Germinal center (tissue), 1 donor: ENCODE data around the gene ARHGAP18.

Source experiments
- DNase-seq: peaks from one replicate; pipeline ENCODE4 v3.0.0; 2012; ENCODE audit warnings: mixed read lengths, low spot score

The ARHGAP18 gene

GRCh38 chr6:129709769-129710449 lies at the start of gene ARHGAP18:
Gene ARHGAP18, minus strand, starts transcription at chr6:129710177. Its CDS starts 41 bp downstream, at chr6:129710136.
- DNase-seq: peak; percentile 49

GRCh38 chr6:129755787-129756186 lies 45.8 kb upstream of the ARHGAP18 start:
- DNase-seq: no peak

- DNase-seq: no peak
Observed at GRCh38 chr6:129754750-129755149, 44.8 kb upstream of the ARHGAP18 start.

- no peak for DNase-seq
Observed at GRCh38 chr6:129753422-129753821, 43.4 kb upstream of the ARHGAP18 start.

- no peak for DNase-seq
Observed at GRCh38 chr6:129751384-129751783, 41.4 kb upstream of the ARHGAP18 start.

- DNase-seq: no peak
Observed at GRCh38 chr6:129750360-129750759, 40.4 kb upstream of the ARHGAP18 start.

- no peak for DNase-seq
Observed at GRCh38 chr6:129749749-129750120, 39.8 kb upstream of the ARHGAP18 start.

- no peak for DNase-seq
Observed at GRCh38 chr6:129748901-129749748, 39.1 kb upstream of the ARHGAP18 start.

- peak; percentile 46 for DNase-seq
Observed at GRCh38 chr6:129748212-129748900, 38.4 kb upstream of the ARHGAP18 start.

GRCh38 chr6:129747588-129748112 lies 37.7 kb upstream of the ARHGAP18 start:
- DNase-seq: no peak

- DNase-seq: no peak
Observed at GRCh38 chr6:129744880-129745237, 34.9 kb upstream of the ARHGAP18 start.

- DNase-seq: no peak
Observed at GRCh38 chr6:129744201-129744879, 34.4 kb upstream of the ARHGAP18 start.

GRCh38 chr6:129740013-129740412 lies 30.0 kb upstream of the ARHGAP18 start:
- DNase-seq: no peak

- DNase-seq: no peak
Observed at GRCh38 chr6:129736105-129736504, 26.1 kb upstream of the ARHGAP18 start.

GRCh38 chr6:129733290-129733689 lies 23.3 kb upstream of the ARHGAP18 start:
- no peak for DNase-seq

GRCh38 chr6:129732542-129732941 lies 22.6 kb upstream of the ARHGAP18 start:
- DNase-seq: no peak

GRCh38 chr6:129732034-129732433 lies 22.1 kb upstream of the ARHGAP18 start:
- DNase-seq: no peak

- no peak for DNase-seq
Observed at GRCh38 chr6:129731428-129731827, 21.5 kb upstream of the ARHGAP18 start.

GRCh38 chr6:129730477-129731165 lies 20.6 kb upstream of the ARHGAP18 start:
- no peak for DNase-seq

- DNase-seq: no peak
Observed at GRCh38 chr6:129726650-129727049, 16.7 kb upstream of the ARHGAP18 start.

- DNase-seq: no peak
Observed at GRCh38 chr6:129725341-129725740, 15.4 kb upstream of the ARHGAP18 start.
